SK-N-MC (cell line): Measurements from ENCODE around the gene KCNAB1.

Experiments
- EZH2 ChIP-seq: fragments of 200-600 bp; sonication (generic); IDR thresholded peaks from one replicate; pipeline ENCODE4 v1.6.1; 2017; ENCODE audit warnings: antibody characterized with exemption
- POLR2AphosphoS5 ChIP-seq: IDR thresholded peaks from 2 replicates; pipeline ENCODE4 v1.6.1; 2012; ENCODE audit warnings: mild to moderate bottlenecking, low read depth, low read length, borderline replicate concordance

GRCh38 chr3:156558389-156558788, 438.0 kb downstream of the KCNAB1 start:
- TF ChIP-seq EZH2 (no peak), POLR2AphosphoS5 (no peak)
